Epithelial cell of proximal tubule (primary cell): ENCODE results near the gene NRTN. TPM values are rescaled to one million over a fixed set of nuclear protein-coding genes. Genes with fewer than 3 reads are reported as not detected.

ENCODE experiments used
- DNase-seq: peaks from one replicate; pipeline ENCODE4 v3.0.0-alpha.2; 2011; ENCODE audit warnings: low read depth
- H3K4me3 ChIP-seq: 2 replicates; pipeline ENCODE4 v1.5.1; 2011; ENCODE audit warnings: low read depth, mild to moderate bottlenecking, low read length
- total RNA-seq: library from RNA; depleted of rRNA; stranded (reverse); fragments of >200 nt; gene quantifications from 2 replicates; pipeline ENCODE4 v1.2.3, GENCODE V29; 2015
- TF ChIP-seq, protein P1 (sequence below): conservative IDR thresholded peaks from 2 replicates; pipeline ENCODE4 v1.5.1; 2012; ENCODE audit warnings: low read depth, mild to moderate bottlenecking, low read length

The NRTN gene, protein sequence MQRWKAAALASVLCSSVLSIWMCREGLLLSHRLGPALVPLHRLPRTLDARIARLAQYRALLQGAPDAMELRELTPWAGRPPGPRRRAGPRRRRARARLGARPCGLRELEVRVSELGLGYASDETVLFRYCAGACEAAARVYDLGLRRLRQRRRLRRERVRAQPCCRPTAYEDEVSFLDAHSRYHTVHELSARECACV
- 0.69 and 0.94 TPM in 2 replicates for total RNA-seq

GRCh38 chr19:5804516-5805461 is at the start of gene NRTN:
NRTN (plus strand) TSS chr19:5805067; CDS start chr19:5824166, 19,099 bp downstream.
- peak within 1 kb of the TSS; percentile 44 for H3K4me3 ChIP-seq
- TF ChIP-seq, protein P1, sequence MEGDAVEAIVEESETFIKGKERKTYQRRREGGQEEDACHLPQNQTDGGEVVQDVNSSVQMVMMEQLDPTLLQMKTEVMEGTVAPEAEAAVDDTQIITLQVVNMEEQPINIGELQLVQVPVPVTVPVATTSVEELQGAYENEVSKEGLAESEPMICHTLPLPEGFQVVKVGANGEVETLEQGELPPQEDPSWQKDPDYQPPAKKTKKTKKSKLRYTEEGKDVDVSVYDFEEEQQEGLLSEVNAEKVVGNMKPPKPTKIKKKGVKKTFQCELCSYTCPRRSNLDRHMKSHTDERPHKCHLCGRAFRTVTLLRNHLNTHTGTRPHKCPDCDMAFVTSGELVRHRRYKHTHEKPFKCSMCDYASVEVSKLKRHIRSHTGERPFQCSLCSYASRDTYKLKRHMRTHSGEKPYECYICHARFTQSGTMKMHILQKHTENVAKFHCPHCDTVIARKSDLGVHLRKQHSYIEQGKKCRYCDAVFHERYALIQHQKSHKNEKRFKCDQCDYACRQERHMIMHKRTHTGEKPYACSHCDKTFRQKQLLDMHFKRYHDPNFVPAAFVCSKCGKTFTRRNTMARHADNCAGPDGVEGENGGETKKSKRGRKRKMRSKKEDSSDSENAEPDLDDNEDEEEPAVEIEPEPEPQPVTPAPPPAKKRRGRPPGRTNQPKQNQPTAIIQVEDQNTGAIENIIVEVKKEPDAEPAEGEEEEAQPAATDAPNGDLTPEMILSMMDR, result no peak

DNA sequence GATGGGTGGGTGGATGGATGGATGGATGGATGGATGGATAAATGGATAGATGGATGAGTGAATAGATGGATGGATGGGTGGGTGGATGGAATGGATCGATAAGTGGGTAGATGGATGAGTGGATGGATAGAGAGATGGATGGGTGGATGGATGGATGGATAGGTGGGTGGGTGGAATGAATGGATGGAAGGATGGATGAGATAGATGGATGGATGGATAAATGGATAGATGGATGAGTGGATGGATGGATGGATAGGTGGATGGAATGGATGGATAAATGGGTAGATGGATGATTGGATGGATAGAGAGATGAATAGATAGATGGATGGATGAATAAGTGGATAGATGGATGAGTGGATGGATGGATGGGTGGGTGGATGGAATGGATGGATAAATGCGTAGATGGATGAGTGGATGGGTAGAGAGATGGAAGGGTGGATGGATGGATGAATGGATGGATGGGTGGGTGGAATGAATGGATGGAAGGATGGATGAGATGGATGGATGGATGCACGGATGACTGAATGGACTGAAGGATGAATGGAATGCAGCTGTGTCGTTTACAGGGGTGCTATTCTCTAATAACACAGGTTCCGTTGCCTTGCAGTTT is 42.2 kb upstream of the NRTN start:
- TF ChIP-seq, protein P1, result no peak
- no peak for DNase-seq
- no peak overlapping the region for H3K4me3 ChIP-seq

More at GRCh38 chr19:5804516-5805461, at the start of gene NRTN:
- DNase-seq, result no peak

DNA sequence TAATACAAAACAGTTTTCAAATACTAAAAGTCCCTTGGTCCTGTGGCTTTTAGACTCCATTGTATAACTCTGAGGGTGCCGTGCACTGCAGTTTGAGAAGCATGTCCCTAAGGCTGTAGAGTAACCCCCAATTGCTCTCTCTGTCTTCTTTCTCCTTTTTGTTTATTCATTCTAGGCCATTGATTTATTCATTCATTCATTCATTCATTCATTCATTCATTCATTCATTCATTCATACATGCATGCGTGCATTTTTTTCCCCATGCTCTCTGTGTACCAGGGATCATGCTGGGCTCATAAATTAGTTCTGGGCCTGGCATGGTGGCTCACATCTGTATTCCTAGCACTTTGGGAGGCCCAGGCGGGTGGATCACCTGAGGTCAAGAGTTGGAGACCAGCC is 39.6 kb upstream of the NRTN start:
- TF ChIP-seq, protein P1, result no peak

DNA sequence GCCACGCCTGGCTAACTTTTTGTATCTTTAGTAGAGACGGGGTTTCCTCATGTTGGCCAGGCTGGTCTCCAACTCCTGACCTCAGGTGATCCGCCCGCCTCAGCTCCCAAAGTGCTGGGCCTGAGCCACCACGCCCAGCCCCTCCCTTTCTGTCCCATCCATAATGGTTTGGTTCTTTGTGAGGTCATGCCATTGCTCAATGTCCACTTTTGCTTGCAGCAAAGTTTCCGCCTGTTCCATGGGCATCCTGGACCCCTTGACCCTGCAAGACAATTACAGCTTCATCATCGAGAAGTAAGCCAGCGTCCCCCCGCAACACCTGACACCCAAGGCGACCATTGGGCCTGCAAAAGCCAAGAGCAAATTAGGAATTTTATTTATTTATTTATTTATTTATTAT is 36.9 kb upstream of the NRTN start:
- TF ChIP-seq, protein P1, result no peak
- DNase-seq, result no peak

More for the DNA sequence above, 39.6 kb upstream of the NRTN start:
- no peak for DNase-seq
- no peak overlapping the region for H3K4me3 ChIP-seq

GRCh38 chr19:5772416-5772815 is 32.5 kb upstream of the NRTN start:
- TF ChIP-seq, protein P1, result no peak
- H3K4me3 ChIP-seq, result no peak overlapping the region
- no peak for DNase-seq

More for the DNA sequence above, 36.9 kb upstream of the NRTN start:
- no peak overlapping the region for H3K4me3 ChIP-seq

DNA sequence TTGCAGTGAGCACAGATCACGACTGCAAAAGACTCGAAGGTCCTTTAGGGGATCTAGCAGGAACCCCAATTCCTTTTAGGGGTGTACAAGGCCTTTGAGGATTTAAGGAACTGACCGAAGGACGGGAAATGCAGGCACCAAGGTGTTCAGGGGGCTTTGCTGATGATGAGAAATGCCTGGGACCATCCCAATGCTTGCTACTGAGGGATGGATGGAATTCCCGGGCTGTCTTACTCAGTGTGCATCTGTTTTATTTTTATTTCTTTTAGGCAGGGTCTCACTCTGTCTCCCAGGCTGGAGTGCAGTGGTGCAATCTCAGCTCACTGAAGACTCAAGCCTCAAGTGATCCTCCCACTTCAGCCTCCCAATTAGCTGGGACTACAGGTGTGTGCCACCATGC is 31.6 kb upstream of the NRTN start:
- H3K4me3 ChIP-seq, result no peak overlapping the region
- TF ChIP-seq, protein P1, result no peak
- no peak for DNase-seq
